ENCODE data around the gene DLL4.
A peak's percentile ranks its signal among the peaks of the same experiment; 100 is the strongest.
"Not testable (repeated sequence)": the region's sequence is repeated elsewhere in the genome, so short reads cannot be mapped to it uniquely, and the experiment has no call there.

Gene DLL4

GRCh38 chr15:40941528-40942336, 12.6 kb downstream of the DLL4 start:
- DNase-seq (ENCODE audit: low read depth, low spot score): no peak

GRCh38 chr15:40942337-40942854, 13.3 kb downstream of the DLL4 start:
- no peak for DNase-seq (ENCODE audit: low read depth, low spot score)

GRCh38 chr15:40942878-40943277, 13.7 kb downstream of the DLL4 start:
- DNase-seq (ENCODE audit: low read depth, low spot score): no peak

GRCh38 chr15:40943764-40944365, 14.7 kb downstream of the DLL4 start:
- no peak for DNase-seq (ENCODE audit: low read depth, low spot score)

- DNase-seq (ENCODE audit: low read depth, low spot score): no peak
Measured at GRCh38 chr15:40944510-40945296, 15.6 kb downstream of the DLL4 start.

GRCh38 chr15:40948706-40949473, 19.8 kb downstream of the DLL4 start:
- no peak for DNase-seq (ENCODE audit: low read depth, low spot score)

- no peak for DNase-seq (ENCODE audit: low read depth, low spot score)
Measured at GRCh38 chr15:40949756-40950207, 20.6 kb downstream of the DLL4 start.

- no peak for DNase-seq (ENCODE audit: low read depth, low spot score)
Measured at GRCh38 chr15:40951764-40952163, 22.6 kb downstream of the DLL4 start.

- no peak for DNase-seq (ENCODE audit: low read depth, low spot score)
Measured at GRCh38 chr15:40952301-40952900, 23.3 kb downstream of the DLL4 start.

GRCh38 chr15:40952901-40953712, 24.0 kb downstream of the DLL4 start, which contains the start of gene CHAC1:
CHAC1 (plus strand) TSS chr15:40953471; CDS start chr15:40953584, 113 bp downstream.
- peak; percentile 71 for DNase-seq (ENCODE audit: low read depth, low spot score)

GRCh38 chr15:40953713-40954074, 24.6 kb downstream of the DLL4 start:
- no peak for DNase-seq (ENCODE audit: low read depth, low spot score)

GRCh38 chr15:40954158-40954848, 25.2 kb downstream of the DLL4 start:
- not testable (repeated sequence) for DNase-seq (ENCODE audit: low read depth, low spot score)

- DNase-seq (ENCODE audit: low read depth, low spot score): no peak
Measured at GRCh38 chr15:40955141-40955903, 26.2 kb downstream of the DLL4 start.

- no peak for DNase-seq (ENCODE audit: low read depth, low spot score)
Measured at GRCh38 chr15:40955930-40956540, 26.9 kb downstream of the DLL4 start.

GRCh38 chr15:40956541-40956982, 27.4 kb downstream of the DLL4 start:
- no peak for DNase-seq (ENCODE audit: low read depth, low spot score)

- DNase-seq (ENCODE audit: low read depth, low spot score): no peak
Measured at GRCh38 chr15:40957041-40957555, 28.0 kb downstream of the DLL4 start.

GRCh38 chr15:40957581-40958051, 28.5 kb downstream of the DLL4 start:
- DNase-seq (ENCODE audit: low read depth, low spot score): no peak

- DNase-seq (ENCODE audit: low read depth, low spot score): no peak
Measured at GRCh38 chr15:40958146-40958545, 29.0 kb downstream of the DLL4 start.
